OCI-M2 (cell line): Measurements from ENCODE around the gene CEND1.

Source experiments
- DNase-seq: peaks from one replicate; lab custom pipeline; 2025; ENCODE audit not compliant: unreplicated experiment; lab: John Stamatoyannopoulos, UW

Gene CEND1

GRCh38 chr11:813072-813455 is 23.2 kb upstream of the CEND1 start:
- no peak for DNase-seq

DNA sequence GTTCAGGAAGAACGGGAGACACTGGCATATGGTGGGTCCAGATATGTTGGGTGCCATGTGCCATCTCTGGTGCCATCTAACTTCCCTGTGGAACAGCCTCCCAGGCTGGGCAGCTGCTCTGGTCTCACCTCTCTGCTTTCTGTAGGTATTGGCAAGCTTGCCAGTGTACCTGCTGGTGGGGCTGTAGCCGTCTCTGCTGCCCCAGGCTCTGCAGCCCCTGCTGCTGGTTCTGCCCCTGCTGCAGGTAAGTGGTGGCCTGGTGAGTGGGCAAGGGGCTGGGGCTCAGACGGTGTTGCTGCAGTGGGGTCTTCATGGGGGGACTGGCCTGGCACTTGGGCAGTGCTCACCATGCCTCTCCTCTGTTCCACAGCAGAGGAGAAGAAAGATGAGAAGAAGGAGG is 22.5 kb upstream of the CEND1 start:
- no peak for DNase-seq

GRCh38 chr11:811446-812245 is 21.8 kb upstream of the CEND1 start:
- DNase-seq: no peak

GRCh38 chr11:810040-810567 is 20.2 kb upstream of the CEND1 start:
- no peak for DNase-seq

DNA sequence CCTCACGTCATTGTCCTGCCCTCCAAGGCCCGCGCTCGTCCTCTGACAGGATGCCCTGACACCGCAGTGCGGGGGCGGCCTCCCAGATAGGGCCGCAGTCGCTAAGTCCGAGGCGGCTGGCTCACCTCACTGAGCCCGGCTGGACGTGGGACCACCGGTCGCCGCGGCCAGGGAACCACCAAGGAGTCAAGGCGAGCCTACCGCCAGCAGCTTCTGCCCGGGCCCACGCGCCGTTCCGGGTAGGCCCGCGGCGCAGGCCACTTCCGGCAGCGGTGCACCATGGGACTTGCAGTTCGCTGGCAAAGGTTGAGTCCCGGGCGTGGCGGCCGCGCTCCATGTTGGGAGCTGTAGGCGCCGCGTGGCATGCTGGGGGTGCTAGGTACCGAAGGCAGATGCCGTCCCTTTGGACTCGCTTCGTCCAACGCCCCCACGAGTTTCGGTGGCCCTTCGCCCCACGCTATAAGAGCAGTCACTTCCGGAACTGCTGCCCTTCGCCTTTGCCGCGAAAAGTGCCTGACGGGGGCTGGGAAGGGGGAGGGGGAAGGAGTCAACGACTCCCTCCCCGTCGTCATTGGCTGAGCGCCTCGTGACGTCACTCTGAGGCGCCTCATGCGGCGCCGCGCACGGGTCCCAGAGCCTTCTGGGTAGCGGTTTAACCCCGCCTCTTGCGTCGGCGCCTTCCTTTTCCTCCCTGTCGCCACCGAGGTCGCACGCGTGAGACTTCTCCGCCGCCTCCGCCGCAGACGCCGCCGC is 19.6 kb upstream of the CEND1 start, which contains the start of gene RPLP2:
Gene RPLP2 (plus strand): TSS at position 681 of the 753 bp plus-strand sequence. CDS start 268 bp downstream, outside the sequence.
- peak; percentile 71 for DNase-seq

DNA sequence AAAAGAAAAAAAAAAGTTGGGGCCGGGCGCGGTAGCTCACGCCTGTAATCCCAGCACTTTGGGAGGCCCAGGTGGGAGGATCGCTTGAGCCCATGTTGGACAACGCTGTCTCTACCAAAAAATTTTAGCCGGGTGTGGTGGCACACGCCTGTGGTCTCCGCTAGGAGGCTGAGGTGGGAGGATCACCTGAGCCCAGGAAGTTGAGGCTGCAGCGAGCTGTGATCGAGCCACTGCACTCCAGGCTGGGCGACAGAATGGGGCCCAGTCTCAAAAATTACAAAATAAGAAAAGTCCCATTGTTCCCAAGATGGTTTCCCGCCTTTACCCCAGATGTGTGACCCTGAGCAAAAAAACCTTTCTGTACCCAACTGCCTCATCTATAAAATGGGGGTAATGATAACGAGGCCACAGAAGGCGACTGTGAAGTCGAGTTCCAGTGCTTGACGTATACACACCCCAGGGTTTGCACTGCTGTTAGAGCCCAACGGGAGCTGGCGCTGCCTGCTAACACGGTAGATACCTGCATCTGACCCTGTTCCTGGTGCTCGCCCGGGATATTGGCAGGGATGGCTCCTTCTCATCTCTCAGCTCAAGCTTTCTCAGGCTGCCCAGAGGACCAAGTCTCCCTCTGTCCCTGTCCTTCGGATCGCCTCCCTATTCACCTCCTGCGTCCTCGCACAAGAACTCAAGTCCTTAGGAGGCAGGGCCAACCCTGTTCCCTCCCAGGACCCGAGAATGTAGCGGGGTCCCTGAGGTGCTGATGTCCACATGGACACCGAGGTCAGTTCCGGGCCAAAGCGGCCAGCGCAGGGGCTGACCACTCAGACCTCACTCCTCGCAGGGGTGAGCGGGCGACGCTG is 18.8 kb upstream of the CEND1 start:
- no peak for DNase-seq

DNA sequence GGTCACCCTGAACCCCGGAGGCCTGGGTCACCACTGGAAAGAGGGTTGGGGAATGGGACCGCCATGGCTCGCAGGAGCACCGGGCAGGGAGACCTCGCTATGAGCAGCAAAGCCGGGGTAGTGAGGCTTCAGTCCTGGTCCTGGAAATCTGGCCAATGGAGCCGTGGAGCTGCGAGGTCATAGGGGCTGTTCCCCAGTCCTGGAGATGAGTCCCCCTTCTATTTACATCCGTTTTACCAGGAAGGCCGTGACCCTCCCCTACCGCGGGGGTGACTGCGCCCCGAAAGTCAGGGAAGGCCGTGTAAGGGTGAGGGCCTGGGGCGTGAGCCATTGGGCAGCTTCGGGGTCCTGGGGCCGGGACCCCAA is 14.7 kb upstream of the CEND1 start:
- DNase-seq: no peak

DNA sequence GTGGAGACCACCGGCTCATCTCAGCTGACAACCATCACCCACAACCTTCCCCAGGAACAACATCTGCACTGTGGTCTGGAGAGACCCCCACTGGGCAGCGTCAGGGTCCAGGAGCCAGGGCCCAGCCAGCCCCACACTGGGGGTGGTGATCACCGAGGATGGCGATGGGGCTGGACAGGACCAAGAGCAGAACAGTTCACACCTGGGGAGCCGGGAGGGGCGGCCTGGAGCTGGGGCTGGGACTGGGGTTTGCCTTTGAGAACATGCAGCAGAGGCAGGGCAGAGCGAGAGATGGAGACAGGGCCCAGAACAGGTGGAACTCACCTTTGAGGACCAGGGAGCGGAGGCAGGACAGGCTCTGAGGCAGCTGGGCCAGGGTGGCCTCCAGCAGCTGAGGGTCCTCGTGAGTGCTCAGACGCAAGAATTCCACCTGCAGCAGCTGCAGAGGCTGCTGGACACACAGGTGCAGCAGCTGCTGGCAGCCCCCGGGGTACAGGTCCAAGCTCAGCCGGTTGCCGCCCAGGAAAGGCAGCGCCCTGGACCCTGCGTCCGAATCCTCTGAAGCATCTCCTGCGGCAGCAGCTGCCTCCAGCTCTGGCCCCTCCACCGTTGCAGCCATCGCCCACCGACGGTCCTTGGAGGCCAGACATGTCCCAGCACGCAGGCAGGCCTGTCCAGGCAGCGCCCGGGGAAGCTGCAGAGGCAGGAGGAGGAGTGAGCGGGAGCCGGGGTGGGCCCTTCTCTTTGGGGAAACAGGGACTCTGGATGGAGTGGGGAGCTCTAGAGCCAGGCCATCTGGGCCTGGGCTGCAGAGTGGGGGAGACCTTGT is 14.1 kb upstream of the CEND1 start:
- no peak for DNase-seq

DNA sequence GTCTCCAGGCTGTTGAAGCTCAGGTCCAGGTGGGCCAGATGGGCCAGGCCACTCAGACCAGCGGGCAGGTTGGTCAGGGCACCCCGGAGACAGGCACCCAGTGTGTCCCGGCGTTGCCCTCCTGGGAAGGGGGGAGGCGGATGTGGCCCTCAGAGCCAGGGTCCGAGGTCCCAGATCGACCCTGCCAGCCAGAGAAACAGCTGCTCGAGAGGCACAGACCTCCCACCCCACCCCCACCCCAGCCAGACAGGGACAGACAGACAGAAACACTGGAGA is 13.5 kb upstream of the CEND1 start:
- DNase-seq: no peak

- DNase-seq: no peak
Observed at GRCh38 chr11:802693-803466, 13.0 kb upstream of the CEND1 start.

GRCh38 chr11:802018-802617 is 12.2 kb upstream of the CEND1 start:
- no peak for DNase-seq

DNA sequence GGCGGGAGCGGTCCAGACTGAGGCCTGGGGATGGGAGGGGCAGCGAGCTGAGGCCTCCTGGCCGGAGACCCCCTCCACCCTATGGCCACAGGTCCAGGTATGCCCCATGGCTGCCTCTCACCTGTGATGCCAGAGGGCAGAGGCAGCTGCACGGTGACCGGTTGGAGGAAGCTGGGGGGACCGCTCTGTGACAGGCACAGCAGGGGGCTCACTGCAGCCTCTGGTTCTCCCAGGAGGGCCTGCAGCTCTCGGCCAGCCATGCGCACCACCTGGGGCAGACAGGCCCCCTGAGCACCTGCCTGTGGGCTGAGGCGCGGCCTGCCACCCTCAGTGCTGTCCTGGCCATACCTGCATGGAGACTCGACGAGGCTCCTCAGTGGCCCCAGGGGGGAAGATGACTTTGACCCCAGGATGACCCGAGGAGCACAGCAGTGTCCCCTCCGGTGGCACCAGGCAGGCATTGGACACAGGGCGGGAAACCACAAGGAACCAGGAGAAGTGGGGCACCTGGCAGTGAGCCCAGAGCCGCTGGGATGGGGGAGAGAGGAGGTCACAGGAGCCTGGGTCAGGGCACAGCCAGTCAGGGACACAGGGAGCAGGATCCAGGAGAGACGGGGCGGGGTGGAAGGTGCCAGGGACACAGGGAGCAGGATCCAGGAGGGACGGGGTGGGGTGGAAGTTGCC is 11.3 kb upstream of the CEND1 start:
- no peak for DNase-seq

DNA sequence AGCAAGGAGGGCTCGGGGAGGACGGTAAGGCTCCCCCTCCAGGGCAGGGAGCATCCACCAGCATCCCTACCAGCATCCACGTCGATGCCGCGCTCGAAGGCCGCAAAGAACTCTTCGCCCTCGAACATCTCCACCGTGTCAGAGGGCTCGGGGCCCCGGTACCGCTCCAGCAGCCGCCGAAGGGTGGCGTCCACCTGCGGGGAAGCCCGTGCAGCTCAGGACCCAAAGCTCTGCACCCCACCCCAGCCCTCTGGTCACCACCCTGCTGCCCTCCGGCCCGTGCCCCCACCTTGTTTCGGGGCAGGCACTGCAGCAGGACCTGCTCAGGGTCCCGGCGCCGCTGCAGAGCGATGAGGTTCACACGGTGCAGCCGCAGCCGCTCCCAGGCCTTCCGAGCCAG is 10.6 kb upstream of the CEND1 start:
- DNase-seq: no peak

DNA sequence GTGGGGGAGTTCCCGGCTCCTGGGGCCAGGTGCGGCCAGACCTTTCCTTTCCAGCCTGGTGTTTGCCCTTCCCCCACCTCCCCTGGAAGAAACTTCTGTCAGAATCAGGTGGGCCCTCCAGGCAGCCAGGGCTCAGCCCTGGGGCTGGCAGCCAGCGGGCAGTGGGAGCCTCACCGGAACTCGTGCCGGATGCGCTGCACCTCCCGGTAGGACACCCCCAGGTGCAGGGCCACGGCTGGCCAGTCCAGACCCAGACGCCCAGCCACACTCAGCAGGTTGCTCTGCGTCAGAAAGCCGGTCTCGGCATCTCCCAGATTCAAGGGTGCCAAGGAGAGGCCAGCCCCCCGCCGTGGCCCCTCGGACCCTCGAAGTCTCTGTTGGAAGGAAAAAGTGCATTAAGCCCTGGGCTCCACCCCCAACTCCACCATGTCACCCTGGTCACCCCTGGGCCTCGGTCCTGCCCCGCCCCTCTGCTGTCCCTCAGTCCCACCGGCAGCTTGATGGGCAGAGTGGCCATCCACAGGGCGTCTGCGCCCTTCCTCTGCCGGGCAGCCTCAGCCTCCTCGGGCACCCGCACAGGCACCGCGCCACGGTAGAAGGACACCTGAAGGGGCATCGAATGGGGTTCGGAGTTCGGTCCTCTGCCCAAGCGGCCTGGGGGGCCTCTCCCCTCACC is 9.9 kb upstream of the CEND1 start:
- no peak for DNase-seq

DNA sequence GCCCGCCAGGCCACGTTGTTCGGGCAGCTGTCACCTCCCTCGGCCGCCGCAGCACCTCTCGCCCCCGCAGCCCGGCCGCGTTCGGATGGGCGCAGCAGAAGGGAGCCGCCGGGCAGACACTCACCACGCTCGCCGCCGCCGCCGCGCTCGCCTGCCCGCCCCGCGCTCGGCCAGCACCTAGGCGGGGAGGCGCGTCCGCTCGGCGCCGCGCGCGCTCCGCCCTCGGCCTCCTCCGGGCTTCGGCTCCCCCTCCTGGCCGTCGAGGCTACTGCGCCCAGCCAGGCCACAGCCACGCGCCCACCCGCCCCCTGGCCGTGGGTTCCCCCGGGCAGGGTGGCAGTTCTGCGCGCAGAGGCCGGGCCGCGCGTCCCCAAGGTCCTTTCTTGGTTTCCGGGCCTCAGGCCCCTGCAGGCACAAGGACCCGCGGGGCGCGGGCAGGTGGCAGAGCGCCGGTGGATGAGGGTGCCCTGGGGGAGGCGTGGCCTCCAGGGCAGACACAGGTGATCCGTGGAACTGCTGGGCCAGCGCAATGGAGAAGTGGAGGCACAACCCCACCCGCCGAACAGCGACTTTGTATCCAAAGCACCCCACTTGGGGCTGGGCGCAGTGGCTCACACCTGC is 8.3 kb upstream of the CEND1 start, which contains the start of gene SLC25A22:
Gene SLC25A22 (minus strand): TSS at position 189 of the 621 bp plus-strand sequence. CDS start 3,275 bp downstream, outside the sequence.
- DNase-seq: no peak

DNA sequence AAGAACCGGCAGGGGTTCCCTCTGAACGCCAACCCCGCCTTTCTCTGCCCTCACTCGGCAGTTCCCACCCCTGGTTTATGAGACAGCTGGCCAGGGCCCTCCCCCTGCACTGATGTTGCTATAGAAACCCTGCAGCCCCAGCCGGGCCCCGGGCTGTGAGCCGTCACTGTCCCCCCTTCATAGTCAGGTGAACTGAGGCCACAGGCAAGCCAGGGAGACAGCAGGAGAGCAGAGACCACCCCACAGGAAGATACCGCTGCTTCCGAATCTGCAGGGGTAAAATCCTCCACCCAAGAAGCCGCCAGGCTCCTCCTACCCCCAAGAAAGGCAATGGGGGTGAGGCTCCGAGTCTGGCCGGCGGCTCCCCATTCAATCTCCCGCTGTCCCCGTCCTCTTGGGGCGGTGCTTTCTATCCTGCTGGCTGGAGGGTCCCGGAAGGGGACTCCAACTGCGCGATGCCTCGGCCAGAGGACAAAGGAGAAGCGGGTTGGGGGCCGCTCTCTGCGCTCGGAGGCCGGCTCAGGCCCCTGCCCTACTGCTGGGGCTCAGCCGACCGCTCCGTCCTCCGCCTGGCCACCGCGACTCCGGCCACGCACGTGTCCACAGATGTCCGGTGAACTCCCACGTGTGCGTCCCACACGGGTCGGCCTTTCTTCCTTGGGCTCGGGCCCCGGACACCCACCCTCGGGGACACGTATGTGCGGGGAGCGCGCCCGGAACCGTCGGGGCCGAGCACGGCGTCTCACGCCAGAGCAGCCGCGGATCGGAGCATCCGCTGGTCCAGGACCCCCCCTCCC is 7.6 kb upstream of the CEND1 start:
- no peak for DNase-seq
